ENCODE results near the gene METTL1.

Gene METTL1

DNA sequence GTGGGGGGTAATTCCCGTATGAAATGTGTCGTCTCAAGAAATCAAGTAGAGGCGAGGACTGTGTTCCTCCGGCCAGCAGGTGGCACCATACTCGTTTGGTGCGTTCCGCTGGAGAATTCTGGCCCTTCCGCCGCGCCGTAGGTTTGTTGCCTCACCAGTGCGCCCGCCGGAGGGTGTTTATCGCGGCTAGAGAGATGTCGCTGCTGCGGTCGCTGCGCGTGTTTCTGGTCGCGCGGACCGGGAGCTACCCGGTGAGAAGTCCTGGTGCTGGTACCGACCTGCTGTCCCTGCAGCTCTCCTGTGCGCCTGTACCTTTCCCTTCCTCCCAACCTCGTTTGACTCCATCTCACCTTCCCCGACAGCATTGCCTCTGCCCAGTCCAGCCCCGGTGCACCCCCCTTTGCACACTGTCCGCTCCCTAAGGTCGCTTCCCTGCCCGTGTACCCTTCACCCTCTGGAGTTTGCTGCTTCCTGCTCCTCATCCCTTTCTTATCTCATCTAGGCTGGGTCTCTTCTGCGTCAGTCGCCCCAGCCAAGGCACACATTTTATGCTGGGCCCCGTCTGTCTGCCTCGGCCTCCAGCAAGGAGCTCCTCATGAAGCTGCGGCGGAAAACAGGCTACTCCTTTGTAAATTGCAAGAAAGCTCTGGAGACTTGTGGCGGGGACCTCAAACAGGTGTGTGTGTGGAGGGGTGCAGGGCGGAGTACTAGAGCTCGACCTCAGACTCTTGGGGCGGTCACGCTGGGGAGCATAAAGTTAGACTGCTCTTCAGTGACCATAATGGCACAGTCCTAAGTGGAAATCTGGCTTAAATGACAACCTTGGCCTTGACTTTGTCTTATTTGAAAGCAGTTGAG lies 10.9 kb upstream of the METTL1 start, which contains the start of gene TSFM:
Gene TSFM (plus strand): TSS at position 180 of the 858 bp plus-strand sequence. CDS start 15 bp downstream, at position 195.
- Histone ChIP-seq H3K4me3 (peak within 1 kb of the TSS; percentile 76 to 89), H3K36me3 (peaks cover 22 to 44% (median 30%) of the 10 kb centered on the region in 3 donors), H3K27ac (peak within 1 kb of the TSS; percentile 68 to 75), H3K27me3 (no peaks in the 10 kb centered on the region), H3K9me3 (no peaks in the 10 kb centered on the region), H3K4me1 (peaks cover 0 to 18% (median 11%) of the 10 kb centered on the region in 4 donors)
- DNase-seq: peak; percentile 97
- peak; percentile 91 to 94 for TF ChIP-seq CTCF (IDR thresholded peaks at IDR 0.05)
- intact Hi-C loops (cut with DNase I; ENCODE audit: low total_unique reads): no loop called here

GRCh38 chr12:57782243-57782607 lies 10.3 kb upstream of the METTL1 start:
- intact Hi-C loops (cut with DNase I; ENCODE audit: low total_unique reads): no loop called here
- Histone ChIP-seq H3K27me3 (no peaks in the 10 kb centered on the region), H3K4me1 (peaks cover 0 to 18% (median 11%) of the 10 kb centered on the region in 4 donors), H3K36me3 (peaks cover 22 to 39% (median 24%) of the 10 kb centered on the region in 3 donors), H3K27ac (peak overlapping the region; percentile 68 to 75), H3K4me3 (peak overlapping the region; percentile 76 to 89), H3K9me3 (no peaks in the 10 kb centered on the region)
- no peak for TF ChIP-seq CTCF (IDR thresholded peaks at IDR 0.05)
- no peak for DNase-seq

DNA sequence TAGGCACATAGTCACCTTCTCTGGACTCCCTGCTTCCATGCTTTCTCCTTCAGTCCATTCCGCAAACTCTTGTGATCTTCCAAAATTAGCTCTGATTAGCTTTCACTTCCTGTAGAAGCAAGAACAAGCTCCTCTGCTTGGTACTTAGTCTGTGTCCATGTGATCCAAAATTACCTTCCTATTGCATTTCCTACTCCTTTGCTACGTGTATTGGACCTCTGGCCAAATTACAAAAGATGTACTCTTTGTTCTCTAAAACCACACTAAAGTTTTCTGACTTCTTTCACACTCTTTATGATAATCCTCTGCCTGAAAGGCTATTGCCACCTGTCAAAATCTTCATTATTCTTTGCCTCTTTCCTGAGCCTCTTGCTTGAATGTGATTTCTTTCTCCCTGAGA lies 9.9 kb upstream of the METTL1 start:
- TF ChIP-seq CTCF (IDR thresholded peaks at IDR 0.05): no peak
- H3K4me1 ChIP-seq: peaks cover 0 to 18% (median 11%) of the 10 kb centered on the region in 4 donors
- H3K4me3 ChIP-seq: peak overlapping the region in 1 of 2 donors; percentile 76
- peak overlapping the region in 1 of 2 donors; percentile 68 for H3K27ac ChIP-seq
- no peaks in the 10 kb centered on the region for H3K27me3 ChIP-seq
- H3K9me3 ChIP-seq: no peaks in the 10 kb centered on the region
- intact Hi-C loops (cut with DNase I; ENCODE audit: low total_unique reads): no loop called here
- no peak for DNase-seq
- H3K36me3 ChIP-seq: peaks cover 18 to 38% (median 20%) of the 10 kb centered on the region in 3 donors

- peaks cover 0 to 18% (median 11%) of the 10 kb centered on the region in 4 donors for H3K4me1 ChIP-seq
- no peak overlapping the region for H3K27ac ChIP-seq
- intact Hi-C loops (cut with DNase I; ENCODE audit: low total_unique reads): no loop called here
- H3K36me3 ChIP-seq: peaks cover 12 to 34% (median 14%) of the 10 kb centered on the region in 3 donors
- no peak for DNase-seq
- TF ChIP-seq CTCF (IDR thresholded peaks at IDR 0.05): no peak
- H3K4me3 ChIP-seq: no peak overlapping the region
- H3K9me3 ChIP-seq: no peaks in the 10 kb centered on the region
- no peaks in the 10 kb centered on the region for H3K27me3 ChIP-seq
These were observed 9.3 kb upstream of the METTL1 start for GRCh38 chr12:57781244-57781643.

DNA sequence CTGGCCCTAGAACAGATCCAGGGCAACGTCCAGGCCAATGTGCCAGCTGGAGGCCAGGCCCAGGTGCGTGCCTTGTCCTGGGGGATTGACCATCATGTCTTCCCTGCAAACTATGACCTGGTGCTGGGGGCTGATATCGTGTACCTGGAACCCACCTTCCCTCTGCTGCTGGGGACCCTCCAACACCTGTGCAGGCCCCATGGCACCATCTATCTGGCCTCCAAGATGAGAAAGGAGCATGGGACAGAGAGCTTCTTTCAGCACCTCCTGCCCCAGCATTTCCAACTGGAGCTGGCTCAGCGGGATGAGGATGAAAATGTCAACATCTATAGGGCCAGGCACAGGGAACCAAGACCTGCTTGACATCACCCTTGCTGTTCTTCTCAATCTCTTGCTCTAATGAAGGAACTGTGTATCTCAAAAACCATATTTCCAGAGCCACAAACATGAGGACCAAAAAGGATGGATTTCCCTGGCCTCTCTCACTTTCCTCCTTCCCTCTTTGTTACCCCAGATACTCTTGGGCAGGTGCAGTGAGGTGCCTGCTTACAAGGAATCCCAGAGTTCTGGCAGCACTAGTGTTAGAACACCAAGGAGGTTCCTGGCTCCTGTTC lies 8.5 kb upstream of the METTL1 start:
- peaks cover 4 to 34% (median 6%) of the 10 kb centered on the region in 3 donors for H3K36me3 ChIP-seq
- peaks cover 0 to 18% (median 11%) of the 10 kb centered on the region in 4 donors for H3K4me1 ChIP-seq
- H3K9me3 ChIP-seq: no peaks in the 10 kb centered on the region
- H3K27ac ChIP-seq: no peak overlapping the region
- no peak for TF ChIP-seq CTCF (IDR thresholded peaks at IDR 0.05)
- no peaks in the 10 kb centered on the region for H3K27me3 ChIP-seq
- DNase-seq: no peak
- H3K4me3 ChIP-seq: no peak overlapping the region
- intact Hi-C loops (cut with DNase I; ENCODE audit: low total_unique reads): no loop called here
